Measurements from ENCODE around the gene ZCCHC13.

DNA sequence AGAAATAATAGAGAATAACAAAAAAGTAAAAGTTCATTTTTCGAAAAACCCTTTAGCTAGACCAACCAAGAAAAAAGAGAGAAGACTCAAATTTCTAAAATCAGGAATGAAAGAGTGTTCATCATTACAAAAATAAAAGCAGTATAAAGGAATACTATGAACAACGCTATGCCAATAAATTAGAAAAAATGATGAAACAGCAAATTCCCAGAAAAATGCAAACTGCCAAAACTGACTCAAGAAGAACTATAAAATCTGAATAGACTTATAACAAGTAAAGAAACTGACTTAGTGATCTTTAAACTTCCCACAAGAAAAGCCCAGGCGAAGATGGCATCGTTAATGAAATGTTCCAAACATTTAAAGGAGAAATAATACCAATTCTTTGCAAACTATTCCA, 3.1 kb upstream of the ZCCHC13 start:
- TF ChIP-seq ZNF841 (CRISPR knock-in tag; IDR thresholded peaks at IDR 0.05; ENCODE audit: borderline replicate concordance), result no peak
- TF ChIP-seq CHD2 (IDR thresholded peaks at IDR 0.05; ENCODE audit: low read depth, low read length), result no peak
- no peak for TF ChIP-seq GABPA (IDR thresholded peaks at IDR 0.05; ENCODE audit: low read depth, low read length)
- no peak for TF ChIP-seq GABPA (CRISPR knock-in tag; IDR thresholded peaks at IDR 0.05; ENCODE audit: low read depth)
- TF ChIP-seq POLR2AphosphoS5 (IDR thresholded peaks at IDR 0.05; ENCODE audit: low read depth, low read length), result no peak
- no peak for TF ChIP-seq MYC (CRISPR knock-in tag; IDR thresholded peaks at IDR 0.05; ENCODE audit: borderline replicate concordance)
- TF ChIP-seq, protein P1, sequence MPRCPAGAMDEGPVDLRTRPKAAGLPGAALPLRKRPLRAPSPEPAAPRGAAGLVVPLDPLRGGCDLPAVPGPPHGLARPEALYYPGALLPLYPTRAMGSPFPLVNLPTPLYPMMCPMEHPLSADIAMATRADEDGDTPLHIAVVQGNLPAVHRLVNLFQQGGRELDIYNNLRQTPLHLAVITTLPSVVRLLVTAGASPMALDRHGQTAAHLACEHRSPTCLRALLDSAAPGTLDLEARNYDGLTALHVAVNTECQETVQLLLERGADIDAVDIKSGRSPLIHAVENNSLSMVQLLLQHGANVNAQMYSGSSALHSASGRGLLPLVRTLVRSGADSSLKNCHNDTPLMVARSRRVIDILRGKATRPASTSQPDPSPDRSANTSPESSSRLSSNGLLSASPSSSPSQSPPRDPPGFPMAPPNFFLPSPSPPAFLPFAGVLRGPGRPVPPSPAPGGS (CRISPR knock-in tag; IDR thresholded peaks at IDR 0.05), result no peak
- no peak for TF ChIP-seq FLYWCH1 (CRISPR knock-in tag; IDR thresholded peaks at IDR 0.05)
- no peak for TF ChIP-seq MXD4 (CRISPR knock-in tag; IDR thresholded peaks at IDR 0.05)
- TF ChIP-seq, protein P2, sequence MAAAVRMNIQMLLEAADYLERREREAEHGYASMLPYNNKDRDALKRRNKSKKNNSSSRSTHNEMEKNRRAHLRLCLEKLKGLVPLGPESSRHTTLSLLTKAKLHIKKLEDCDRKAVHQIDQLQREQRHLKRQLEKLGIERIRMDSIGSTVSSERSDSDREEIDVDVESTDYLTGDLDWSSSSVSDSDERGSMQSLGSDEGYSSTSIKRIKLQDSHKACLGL (CRISPR knock-in tag; IDR thresholded peaks at IDR 0.05), result no peak
- TF ChIP-seq, protein P3, sequence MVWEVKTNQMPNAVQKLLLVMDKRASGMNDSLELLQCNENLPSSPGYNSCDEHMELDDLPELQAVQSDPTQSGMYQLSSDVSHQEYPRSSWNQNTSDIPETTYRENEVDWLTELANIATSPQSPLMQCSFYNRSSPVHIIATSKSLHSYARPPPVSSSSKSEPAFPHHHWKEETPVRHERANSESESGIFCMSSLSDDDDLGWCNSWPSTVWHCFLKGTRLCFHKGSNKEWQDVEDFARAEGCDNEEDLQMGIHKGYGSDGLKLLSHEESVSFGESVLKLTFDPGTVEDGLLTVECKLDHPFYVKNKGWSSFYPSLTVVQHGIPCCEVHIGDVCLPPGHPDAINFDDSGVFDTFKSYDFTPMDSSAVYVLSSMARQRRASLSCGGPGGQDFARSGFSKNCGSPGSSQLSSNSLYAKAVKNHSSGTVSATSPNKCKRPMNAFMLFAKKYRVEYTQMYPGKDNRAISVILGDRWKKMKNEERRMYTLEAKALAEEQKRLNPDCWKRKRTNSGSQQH (CRISPR knock-in tag; IDR thresholded peaks at IDR 0.05; ENCODE audit: low read depth), result no peak
- no peak for TF ChIP-seq ZNF350 (CRISPR knock-in tag; IDR thresholded peaks at IDR 0.05; ENCODE audit: borderline replicate concordance, low read depth)
- TF ChIP-seq, protein P4, sequence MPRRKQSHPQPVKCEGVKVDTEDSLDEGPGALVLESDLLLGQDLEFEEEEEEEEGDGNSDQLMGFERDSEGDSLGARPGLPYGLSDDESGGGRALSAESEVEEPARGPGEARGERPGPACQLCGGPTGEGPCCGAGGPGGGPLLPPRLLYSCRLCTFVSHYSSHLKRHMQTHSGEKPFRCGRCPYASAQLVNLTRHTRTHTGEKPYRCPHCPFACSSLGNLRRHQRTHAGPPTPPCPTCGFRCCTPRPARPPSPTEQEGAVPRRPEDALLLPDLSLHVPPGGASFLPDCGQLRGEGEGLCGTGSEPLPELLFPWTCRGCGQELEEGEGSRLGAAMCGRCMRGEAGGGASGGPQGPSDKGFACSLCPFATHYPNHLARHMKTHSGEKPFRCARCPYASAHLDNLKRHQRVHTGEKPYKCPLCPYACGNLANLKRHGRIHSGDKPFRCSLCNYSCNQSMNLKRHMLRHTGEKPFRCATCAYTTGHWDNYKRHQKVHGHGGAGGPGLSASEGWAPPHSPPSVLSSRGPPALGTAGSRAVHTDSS (CRISPR knock-in tag; conservative IDR thresholded peaks at IDR 0.05), result no peak
